GM18951 (cell line): Measurements from ENCODE around the gene ENAM.
"Not testable (repeated sequence)": the region's sequence is repeated elsewhere in the genome, so short reads cannot be mapped to it uniquely, and the experiment has no call there.

Experiments
- POLR2A ChIP-seq: IDR thresholded peaks from 4 replicates; pipeline ENCODE4 v1.6.1; 2011; ENCODE audit warnings: mild to moderate bottlenecking; ENCODE audit not compliant: insufficient read length, insufficient read depth; ENCODE audit errors: extremely low read depth
- in situ Hi-C: fragments of 300-500 bp; cut with MboI; formaldehyde crosslinking; loops from one replicate; pipeline ENCODE4 v1.12.0; 2022; ENCODE audit warnings: low sequenced_read_pairs, mixed read lengths, inconsistent platforms; ENCODE audit not compliant: unreplicated experiment

Gene ENAM

GRCh38 chr4:70634482-70634881 lies 5.9 kb downstream of the ENAM start:
- TF ChIP-seq POLR2A = no peak
- in situ Hi-C loops = no loop called here

DNA sequence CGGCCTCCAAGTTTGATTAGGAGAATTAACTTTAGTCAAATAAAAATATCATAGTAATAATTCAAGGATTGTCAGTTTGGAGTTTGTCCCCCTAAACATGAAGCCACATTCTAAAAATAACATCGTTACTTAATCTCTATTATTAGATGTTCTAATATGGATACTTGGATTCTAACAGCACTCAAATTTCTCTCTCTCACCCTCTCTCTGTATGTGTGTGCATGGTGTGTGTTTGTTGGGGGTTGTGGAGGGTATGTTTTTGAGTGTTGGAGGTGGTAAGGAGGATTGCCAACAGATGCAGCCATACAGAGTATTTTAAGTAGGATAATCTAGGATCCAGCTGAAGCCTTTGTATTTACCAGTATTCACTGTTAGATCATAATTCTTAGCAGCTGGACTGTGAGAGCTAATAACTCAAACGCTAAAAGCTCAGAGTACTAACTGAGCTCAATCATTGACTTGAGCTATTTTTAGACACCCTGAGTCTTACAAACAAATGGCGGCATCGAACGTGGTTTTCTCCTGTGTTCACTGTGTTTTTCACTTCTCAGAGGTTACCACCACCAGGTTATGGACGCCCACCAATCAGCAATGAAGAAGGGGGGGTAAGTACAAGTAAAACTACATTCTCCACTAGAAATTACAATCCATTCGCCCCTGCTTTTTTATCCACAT lies 8.8 kb downstream of the ENAM start:
- in situ Hi-C loops = no loop called here
- TF ChIP-seq POLR2A = no peak

GRCh38 chr4:70640192-70640591 lies 11.6 kb downstream of the ENAM start:
- in situ Hi-C loops = no loop called here
- TF ChIP-seq POLR2A = no peak

- in situ Hi-C loops = not testable (repeated sequence)
These were observed 22.2 kb downstream of the ENAM start for GRCh38 chr4:70650741-70651140.

- in situ Hi-C loops = no loop called here
- no peak for TF ChIP-seq POLR2A
These were observed 23.4 kb downstream of the ENAM start for GRCh38 chr4:70651864-70652506.

DNA sequence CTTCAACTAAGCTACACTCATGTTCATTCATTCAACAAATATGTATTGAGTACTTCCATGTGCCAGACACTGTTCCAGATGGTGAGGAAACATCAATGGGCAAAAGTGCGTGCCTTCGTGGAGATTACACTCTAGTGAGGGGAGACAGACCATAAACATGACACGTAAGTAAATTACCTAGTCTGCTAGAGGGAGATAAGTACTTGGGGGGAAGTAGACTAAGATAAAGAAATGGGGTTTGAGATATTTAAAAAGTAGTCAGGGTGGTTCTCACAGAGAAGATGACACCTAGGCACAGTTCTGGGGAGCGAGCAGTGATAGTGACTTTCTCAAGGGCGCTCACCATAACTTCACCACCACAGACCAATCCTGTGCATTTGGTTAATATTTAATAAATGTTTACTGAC lies 26.1 kb downstream of the ENAM start:
- no peak for TF ChIP-seq POLR2A
- in situ Hi-C loops = no loop called here

- in situ Hi-C loops = no loop called here
These were observed 28.8 kb downstream of the ENAM start for GRCh38 chr4:70657326-70657725.

DNA sequence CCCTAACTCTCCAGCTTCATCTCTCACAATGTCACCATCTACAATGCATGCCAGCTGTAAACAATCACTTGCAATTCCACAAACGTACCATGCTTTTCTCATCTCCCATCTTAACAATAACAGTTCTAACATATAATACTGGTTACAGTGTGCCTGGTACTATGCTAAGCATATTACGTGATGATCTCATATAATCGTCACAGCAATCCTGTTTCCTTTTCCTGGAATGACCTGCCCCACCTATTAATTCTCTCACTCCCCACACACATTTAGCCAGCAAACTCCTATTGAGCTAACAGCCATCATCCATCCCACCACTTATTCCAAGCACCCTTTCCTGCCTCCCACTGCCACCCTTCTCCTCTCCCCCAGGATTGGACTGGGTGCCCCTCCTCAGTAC lies 29.9 kb downstream of the ENAM start:
- no peak for TF ChIP-seq POLR2A
- in situ Hi-C loops = no loop called here

More at GRCh38 chr4:70657326-70657725, 28.8 kb downstream of the ENAM start:
- TF ChIP-seq POLR2A = no peak

GRCh38 chr4:70660106-70660505 lies 31.6 kb downstream of the ENAM start:
- no peak for TF ChIP-seq POLR2A
- in situ Hi-C loops = no loop called here

GRCh38 chr4:70661309-70661922 lies 32.9 kb downstream of the ENAM start:
- in situ Hi-C loops = not testable (repeated sequence)

GRCh38 chr4:70666369-70666768 lies 37.8 kb downstream of the ENAM start, which contains the start of gene JCHAIN:
TSS of gene JCHAIN (minus strand) at chr4:70666508. CDS start at chr4:70666490, 18 bp downstream.
- TF ChIP-seq POLR2A = no peak
- in situ Hi-C loops = no loop called here

DNA sequence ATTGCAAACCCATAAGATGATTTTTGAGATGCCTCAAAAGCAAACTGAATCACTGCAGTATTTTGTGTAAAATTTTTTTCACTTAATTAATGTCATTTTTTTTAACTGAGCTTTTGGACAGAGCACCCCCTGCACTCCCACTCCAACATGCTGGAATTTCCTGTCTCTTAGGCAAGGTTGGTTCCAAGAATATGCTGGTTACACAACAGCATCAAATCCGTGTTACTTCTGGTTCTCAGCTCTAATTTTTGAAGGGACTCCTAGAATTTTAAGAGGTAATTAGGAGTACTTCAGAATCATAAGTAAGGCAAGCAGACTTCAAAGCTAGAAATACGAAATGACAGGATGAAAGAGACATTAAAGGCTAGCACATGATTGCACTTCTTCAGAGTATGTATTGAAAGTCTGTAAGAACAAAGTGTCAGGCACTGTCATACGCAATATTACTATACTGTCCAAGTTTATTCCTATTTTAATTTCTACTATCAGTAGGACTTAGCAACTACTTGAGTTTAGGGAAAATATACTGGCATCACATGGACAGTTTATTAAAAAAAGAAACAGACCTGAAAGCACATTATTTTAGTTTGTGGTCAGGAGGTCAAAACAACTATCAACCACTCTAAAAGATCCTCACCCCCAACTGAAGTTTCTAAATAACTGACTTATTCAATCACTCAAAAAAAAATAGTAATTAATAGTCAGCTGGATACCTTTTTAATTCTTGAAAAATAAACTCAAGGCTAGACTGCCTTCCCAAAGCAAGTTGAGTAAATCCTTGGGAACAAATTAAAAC lies 39.4 kb downstream of the ENAM start:
- in situ Hi-C loops = no loop called here
- no peak for TF ChIP-seq POLR2A

DNA sequence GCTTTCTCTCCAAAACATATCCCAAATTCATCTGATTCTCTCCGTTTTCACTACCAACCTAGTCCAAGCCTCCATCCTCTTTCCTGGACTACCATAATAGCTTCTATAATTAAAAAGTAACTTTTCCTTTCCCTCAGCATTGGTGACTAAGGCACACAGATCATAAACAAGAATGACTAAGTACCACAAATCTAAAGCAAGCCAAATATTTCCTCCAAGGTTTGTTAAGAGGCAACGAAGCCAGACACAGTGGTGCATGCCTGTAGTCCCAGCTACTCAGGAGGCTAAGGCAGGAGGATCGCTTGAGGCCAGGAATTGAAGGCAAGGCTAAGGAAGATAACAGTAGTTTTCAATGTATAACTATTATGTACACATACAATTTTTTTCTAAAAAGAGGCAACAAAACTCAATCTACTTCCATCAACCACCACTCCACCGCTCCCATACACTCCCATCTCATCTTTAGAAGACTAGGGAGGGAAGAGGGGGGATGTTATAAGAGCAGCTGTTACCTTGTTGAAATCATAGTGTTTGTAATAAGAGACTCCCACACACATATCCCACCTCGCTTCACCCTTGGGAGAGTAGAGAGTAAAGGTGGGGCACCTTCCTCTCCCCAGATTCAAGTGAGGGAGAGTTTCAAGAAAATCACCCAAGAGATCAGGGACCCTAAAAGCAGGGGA lies 41.9 kb downstream of the ENAM start:
- in situ Hi-C loops = no loop called here
- no peak for TF ChIP-seq POLR2A

DNA sequence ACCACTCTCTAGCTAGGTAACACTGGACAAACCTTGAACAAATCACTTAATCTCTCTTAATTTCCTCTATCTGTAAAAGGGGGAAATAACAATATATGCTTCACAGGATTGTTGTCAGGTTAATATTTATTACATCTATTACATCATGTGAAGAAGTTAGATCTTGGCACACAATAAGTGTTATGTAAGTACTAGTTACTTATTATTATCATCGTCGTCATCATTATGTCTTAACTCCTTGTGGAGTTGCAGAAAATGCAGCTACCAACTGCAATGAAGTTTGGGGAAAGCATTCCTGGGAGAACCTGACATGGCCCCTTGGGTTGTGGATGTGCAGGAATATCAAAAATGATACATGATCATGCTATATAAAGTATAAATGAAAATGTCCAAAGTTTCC lies 42.5 kb downstream of the ENAM start:
- in situ Hi-C loops = no loop called here
- TF ChIP-seq POLR2A = no peak
